A673 (cell line): ENCODE measurements around the gene ZNF280D. TPM values are rescaled to one million over a fixed set of nuclear protein-coding genes. Genes with fewer than 3 reads are reported as not detected.

Experiments
- BruUV-seq: library from RNA; stranded (reverse); fragments of 400-500 nt; replicated peaks from 2 replicates; lab custom pipeline; 2021; lab: Mats Ljungman, UMichigan
- CTCF ChIA-PET: fragments of 300-600 bp; sonication (Branson Sonifier 250); formaldehyde crosslinking; loops from one replicate; lab custom pipeline; 2022; ENCODE audit warnings: antibody characterized with exemption; lab: Charles Lee
- POLR2A ChIA-PET: fragments of 300-600 bp; sonication (Branson Sonifier 250); formaldehyde crosslinking; loops from one replicate; lab custom pipeline; 2022; ENCODE audit warnings: antibody characterized with exemption; ENCODE audit not compliant: low non-redundant PET; lab: Charles Lee
- DNase-seq: peaks from one replicate; pipeline ENCODE4 v3.0.0-alpha.2; 2015; ENCODE audit warnings: low spot score
- H3K27ac ChIP-seq: fragments of 200-600 bp; sonication (generic); 2 replicates; pipeline ENCODE4 v1.5.1; 2016; ENCODE audit warnings: mixed run types, low read depth, mild to moderate bottlenecking, mixed read lengths, antibody characterized with exemption, low read length; ENCODE audit not compliant: poor library complexity, severe bottlenecking
- H3K27me3 ChIP-seq: fragments of 200-600 bp; sonication (generic); replicated peaks from 2 replicates; pipeline ENCODE4 v1.6.1; 2017; ENCODE audit warnings: mixed run types, low read depth, mild to moderate bottlenecking, mixed read lengths, antibody characterized with exemption, low read length; ENCODE audit not compliant: insufficient read depth, poor library complexity
- H3K36me3 ChIP-seq: fragments of 200-600 bp; sonication (generic); 2 replicates; pipeline ENCODE4 v1.6.1; 2016; ENCODE audit warnings: mixed run types, mild to moderate bottlenecking, mixed read lengths, antibody characterized with exemption, low read length; ENCODE audit not compliant: insufficient read depth, poor library complexity, severe bottlenecking
- H3K4me1 ChIP-seq: fragments of 200-600 bp; sonication (generic); 2 replicates; pipeline ENCODE4 v1.6.1; 2017; ENCODE audit warnings: mixed run types, mild to moderate bottlenecking, mixed read lengths, antibody characterized with exemption, low read length; ENCODE audit not compliant: insufficient read depth, poor library complexity, severe bottlenecking
- H3K4me3 ChIP-seq: fragments of 200-600 bp; sonication (generic); 2 replicates; pipeline ENCODE4 v1.5.1; 2016; ENCODE audit warnings: low read depth, mixed run types, mild to moderate bottlenecking, mixed read lengths, low read length; ENCODE audit not compliant: poor library complexity, severe bottlenecking
- H3K9me3 ChIP-seq: fragments of 200-600 bp; sonication (generic); 2 replicates; pipeline ENCODE4 v1.6.1; 2016; ENCODE audit warnings: mixed run types, low read depth, mild to moderate bottlenecking, mixed read lengths, antibody characterized with exemption, low read length; ENCODE audit not compliant: poor library complexity, severe bottlenecking
- EZH2 ChIP-seq: fragments of 200-600 bp; sonication (generic); IDR thresholded peaks from 2 replicates; pipeline ENCODE4 v1.6.1; 2017; ENCODE audit warnings: borderline replicate concordance, low read depth, mild to moderate bottlenecking, mixed read lengths, antibody characterized with exemption, low read length; ENCODE audit not compliant: poor library complexity, severe bottlenecking
- intact Hi-C: fragments of 100-400 bp; cut with micrococcal nuclease; formaldehyde crosslinking; loops from one replicate; pipeline ENCODE4 v1.10.0; 2022; ENCODE audit not compliant: unreplicated experiment
- total RNA-seq: library from RNA; stranded (reverse); gene quantifications from 2 replicates; pipeline ENCODE4 v1.2.3, GENCODE V29; 2021
- TF ChIP-seq, protein P1 (sequence below): fragments of 300-800, 200-600 bp; sonication (generic); conservative IDR thresholded peaks from 2 replicates; pipeline ENCODE4 v1.5.1; 2017; ENCODE audit warnings: low read depth, mild to moderate bottlenecking, antibody characterized with exemption, low read length, moderate library complexity, mixed read lengths

Gene ZNF280D
- total RNA-seq, 1 experiment from 2014 or later: 44.1 TPM

DNA sequence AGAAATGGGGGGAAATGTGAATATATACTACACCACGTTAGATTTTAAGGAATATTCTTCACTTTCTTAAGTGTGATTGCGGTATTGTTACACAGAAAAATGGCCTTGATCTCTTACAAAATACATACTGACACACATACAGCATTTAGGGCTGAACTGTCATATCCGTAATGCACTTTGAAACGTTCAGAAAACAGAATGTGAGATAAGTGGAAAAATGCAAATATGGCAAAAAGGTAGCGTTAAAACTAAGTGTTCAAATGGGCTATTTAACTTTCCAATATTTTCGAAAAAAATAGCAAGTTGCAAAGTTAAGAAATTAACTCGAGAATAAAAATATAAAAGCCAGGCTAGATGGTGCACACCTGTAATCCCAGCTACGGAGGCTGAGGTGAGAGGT is 1.8 kb downstream of the ZNF280D start:
- peak overlapping the region; percentile 94 for H3K27ac ChIP-seq
- CTCF ChIA-PET: no interaction called here
- intact Hi-C loops: loop anchor here (5.0 to 10.0 kb wide), 3 partner anchors 76 to 237 kb away; no protein-coding TSS in a partner anchor

GRCh38 chr15:56729561-56729960 is 3.7 kb downstream of the ZNF280D start:
- intact Hi-C loops: no loop called here
- Histone ChIP-seq H3K27ac (no peak overlapping the region), H3K27me3 (no peaks in the 10 kb centered on the region), H3K9me3 (peaks cover 4% of the 10 kb centered on the region), H3K4me1 (peaks cover 29% of the 10 kb centered on the region), H3K4me3 (no peak overlapping the region), H3K36me3 (peaks cover 10% of the 10 kb centered on the region)
- no peak for DNase-seq
- no TSS peak for BruUV-seq
- POLR2A ChIA-PET: no interaction called here
- no peak for TF ChIP-seq EZH2
- TF ChIP-seq, protein P1, sequence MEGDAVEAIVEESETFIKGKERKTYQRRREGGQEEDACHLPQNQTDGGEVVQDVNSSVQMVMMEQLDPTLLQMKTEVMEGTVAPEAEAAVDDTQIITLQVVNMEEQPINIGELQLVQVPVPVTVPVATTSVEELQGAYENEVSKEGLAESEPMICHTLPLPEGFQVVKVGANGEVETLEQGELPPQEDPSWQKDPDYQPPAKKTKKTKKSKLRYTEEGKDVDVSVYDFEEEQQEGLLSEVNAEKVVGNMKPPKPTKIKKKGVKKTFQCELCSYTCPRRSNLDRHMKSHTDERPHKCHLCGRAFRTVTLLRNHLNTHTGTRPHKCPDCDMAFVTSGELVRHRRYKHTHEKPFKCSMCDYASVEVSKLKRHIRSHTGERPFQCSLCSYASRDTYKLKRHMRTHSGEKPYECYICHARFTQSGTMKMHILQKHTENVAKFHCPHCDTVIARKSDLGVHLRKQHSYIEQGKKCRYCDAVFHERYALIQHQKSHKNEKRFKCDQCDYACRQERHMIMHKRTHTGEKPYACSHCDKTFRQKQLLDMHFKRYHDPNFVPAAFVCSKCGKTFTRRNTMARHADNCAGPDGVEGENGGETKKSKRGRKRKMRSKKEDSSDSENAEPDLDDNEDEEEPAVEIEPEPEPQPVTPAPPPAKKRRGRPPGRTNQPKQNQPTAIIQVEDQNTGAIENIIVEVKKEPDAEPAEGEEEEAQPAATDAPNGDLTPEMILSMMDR: no peak
- CTCF ChIA-PET: no interaction called here

More for the DNA sequence above, 1.8 kb downstream of the ZNF280D start:
- TF ChIP-seq, protein P1: no peak
- TF ChIP-seq EZH2: no peak
- no TSS peak for BruUV-seq
- H3K27me3 ChIP-seq: no peaks in the 10 kb centered on the region
- H3K4me3 ChIP-seq: peak overlapping the region; percentile 59
- no peak for DNase-seq
- peaks cover 4% of the 10 kb centered on the region for H3K9me3 ChIP-seq
- POLR2A ChIA-PET: no interaction called here
- peaks cover 10% of the 10 kb centered on the region for H3K36me3 ChIP-seq
- H3K4me1 ChIP-seq: peaks cover 30% of the 10 kb centered on the region

DNA sequence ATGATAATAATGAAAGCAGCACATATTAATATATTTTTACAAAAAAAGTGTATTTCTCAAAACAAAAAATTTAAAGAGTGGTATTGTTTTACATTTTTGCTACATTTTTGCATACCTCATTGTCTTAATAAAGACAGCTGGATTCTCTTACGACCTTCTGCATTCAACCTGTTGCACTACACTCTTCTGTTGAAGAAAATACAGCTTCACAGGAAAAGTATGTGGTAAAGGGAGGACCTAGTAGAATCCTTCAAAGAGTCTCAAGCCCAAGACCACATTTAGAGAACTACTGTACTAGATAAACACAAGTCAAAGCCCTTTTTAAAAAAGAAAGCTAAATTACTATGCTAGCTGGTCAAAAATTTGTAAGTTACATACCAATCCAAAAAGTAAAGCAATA is 7.9 kb downstream of the ZNF280D start:
- intact Hi-C loops: no loop called here
- no peak overlapping the region for H3K27ac ChIP-seq
- peaks cover 15% of the 10 kb centered on the region for H3K4me1 ChIP-seq
- ChIA-PET CTCF (no interaction called here), POLR2A (no interaction called here)
- no peak for DNase-seq
- BruUV-seq: no TSS peak
- H3K27me3 ChIP-seq: no peaks in the 10 kb centered on the region
- TF ChIP-seq, protein P1: no peak
- TF ChIP-seq EZH2: no peak
- H3K36me3 ChIP-seq: peaks cover 10% of the 10 kb centered on the region
- no peak overlapping the region for H3K4me3 ChIP-seq
- H3K9me3 ChIP-seq: no peaks in the 10 kb centered on the region
